Gastrocnemius medialis (tissue), 4 donors: Measurements from ENCODE around the gene GGACT. TPM values are rescaled to one million over a fixed set of nuclear protein-coding genes. Genes with fewer than 3 reads are reported as not detected.
A peak's percentile ranks its signal among the peaks of the same experiment; 100 is the strongest.
"Not testable (repeated sequence)": the region's sequence is repeated elsewhere in the genome, so short reads cannot be mapped to it uniquely, and the experiment has no call there.

Experiments used
- ATAC-seq, 2 donors: fragments of 150-250 bp; one replicate each; pipeline ENCODE4 v1.9.1; 2016
- DNase-seq, 2 donors: peaks; one replicate each; pipeline ENCODE4 v3.0.0-alpha.2; 2019
- H3K27ac ChIP-seq, 4 donors: fragments of 200-600 bp; sonication (generic); 1 replicate in 1 of 4; 2 replicates in 3 of 4; pipeline ENCODE4 v1.5.1; 2016 to 2018; ENCODE audit warnings: mild to moderate bottlenecking in 2 of 4, moderate library complexity in 1 of 4
- H3K27me3 ChIP-seq, 3 donors: fragments of 200-600 bp; sonication (generic) in 2 of 3; 1 replicate in 1 of 3; 2 replicates in 2 of 3; pipeline versions ENCODE4 v1.5.1 to v1.6.0; 2016 to 2019; ENCODE audit warnings: mild to moderate bottlenecking in 1 of 3, moderate library complexity in 1 of 3
- H3K36me3 ChIP-seq, 2 donors: fragments of 200-600 bp; sonication (generic) in 1 of 2; one replicate each; pipeline ENCODE4 v1.5.1; 2017 to 2018
- H3K4me1 ChIP-seq, 2 donors: fragments of 200-600 bp; sonication (generic) in 1 of 2; one replicate each; pipeline ENCODE4 v1.5.1; 2016 to 2017; ENCODE audit warnings: mild to moderate bottlenecking in 2 of 2
- H3K4me3 ChIP-seq, 4 donors: fragments of 200-600 bp; sonication (generic) in 3 of 4; 1 replicate in 1 of 4; 2 replicates in 3 of 4; pipeline ENCODE4 v1.5.1; 2016 to 2019; ENCODE audit warnings: mild to moderate bottlenecking in 2 of 4
- H3K9me3 ChIP-seq, 3 donors: fragments of 200-600 bp; sonication (generic) in 2 of 3; 1 replicate in 1 of 3; 2 replicates in 2 of 3; pipeline ENCODE4 v1.5.1; 2016 to 2019
- POLR2A ChIP-seq, 2 donors: fragments of 450-650 bp; IDR thresholded peaks; one replicate each; pipeline ENCODE4 v1.6.1; 2017; ENCODE audit warnings: antibody characterized with exemption in 2 of 2, mild to moderate bottlenecking in 2 of 2, moderate library complexity in 2 of 2
- in situ Hi-C, 4 donors: fragments of 200-750 bp; cut with MboI; loops; one replicate each; pipeline versions ENCODE4 v1.15.0 to v1.8.0; 2017; ENCODE audit warnings: low sequenced_read_pairs in 4 of 4
- intact Hi-C: fragments of 100-400 bp; cut with DNase I; formaldehyde crosslinking; loops from one replicate; pipeline ENCODE4 v1.15.1; 2023; ENCODE audit warnings: low total_unique reads
- total RNA-seq, 4 donors: library from RNA; depleted of rRNA; stranded (reverse); fragments of >200 nt; gene quantifications; one replicate each; pipeline versions ENCODE4 v1.1.0 to v1.2.3, GENCODE V29; 2016
- TF ChIP-seq, protein P1 (sequence below), 5 experiments: fragments of 450-650 bp in 3 of 5; fragments of 200-600 bp in 2 of 5; sonication (generic) in 2 of 5; IDR thresholded peaks in 4 of 5; conservative IDR thresholded peaks in 1 of 5; 1 replicate in 4 of 5; 2 replicates in 1 of 5; pipeline ENCODE4 v1.5.1; 2016 to 2019; ENCODE audit warnings: antibody characterized with exemption in 5 of 5, mild to moderate bottlenecking in 3 of 5, moderate library complexity in 3 of 5

GGACT gene
- total RNA-seq, 4 donors from 2014 or later, result 0.56 to 1.5 (median 0.83) TPM

- no peak for TF ChIP-seq POLR2A (IDR thresholded peaks at IDR 0.05)
- TF ChIP-seq, protein P1, sequence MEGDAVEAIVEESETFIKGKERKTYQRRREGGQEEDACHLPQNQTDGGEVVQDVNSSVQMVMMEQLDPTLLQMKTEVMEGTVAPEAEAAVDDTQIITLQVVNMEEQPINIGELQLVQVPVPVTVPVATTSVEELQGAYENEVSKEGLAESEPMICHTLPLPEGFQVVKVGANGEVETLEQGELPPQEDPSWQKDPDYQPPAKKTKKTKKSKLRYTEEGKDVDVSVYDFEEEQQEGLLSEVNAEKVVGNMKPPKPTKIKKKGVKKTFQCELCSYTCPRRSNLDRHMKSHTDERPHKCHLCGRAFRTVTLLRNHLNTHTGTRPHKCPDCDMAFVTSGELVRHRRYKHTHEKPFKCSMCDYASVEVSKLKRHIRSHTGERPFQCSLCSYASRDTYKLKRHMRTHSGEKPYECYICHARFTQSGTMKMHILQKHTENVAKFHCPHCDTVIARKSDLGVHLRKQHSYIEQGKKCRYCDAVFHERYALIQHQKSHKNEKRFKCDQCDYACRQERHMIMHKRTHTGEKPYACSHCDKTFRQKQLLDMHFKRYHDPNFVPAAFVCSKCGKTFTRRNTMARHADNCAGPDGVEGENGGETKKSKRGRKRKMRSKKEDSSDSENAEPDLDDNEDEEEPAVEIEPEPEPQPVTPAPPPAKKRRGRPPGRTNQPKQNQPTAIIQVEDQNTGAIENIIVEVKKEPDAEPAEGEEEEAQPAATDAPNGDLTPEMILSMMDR (IDR thresholded peaks at IDR 0.05 in 4 of 5, conservative IDR thresholded peaks at IDR 0.05 in 1 of 5), result no peak
- no peak overlapping the region for H3K27ac ChIP-seq
- H3K4me1 ChIP-seq, result no peaks in the 10 kb centered on the region
- ATAC-seq, result no peak
- no peaks in the 10 kb centered on the region for H3K36me3 ChIP-seq
- no peaks in the 10 kb centered on the region for H3K9me3 ChIP-seq
- in situ Hi-C loops (loop anchor here in 1 of 4 donors (25.0 kb wide), 1 partner anchor 532 kb away; no protein-coding TSS in a partner anchor), intact Hi-C loops (no loop called here)
- DNase-seq, result no peak
- no peaks in the 10 kb centered on the region for H3K27me3 ChIP-seq
- no peak overlapping the region for H3K4me3 ChIP-seq
Measured at GRCh38 chr13:100580045-100580444, 8.5 kb downstream of the GGACT start.

GRCh38 chr13:100577239-100577638 lies 11.3 kb downstream of the GGACT start:
- intact Hi-C loops, H3K9me3 ChIP-seq, H3K27me3 ChIP-seq, H3K36me3 ChIP-seq, H3K4me3 ChIP-seq, ATAC-seq, H3K27ac ChIP-seq, DNase-seq, H3K4me1 ChIP-seq: not testable (repeated sequence)
- in situ Hi-C loops, result loop anchor here in 1 of 4 donors (25.0 kb wide), 1 partner anchor 535 kb away; no protein-coding TSS in a partner anchor

DNA sequence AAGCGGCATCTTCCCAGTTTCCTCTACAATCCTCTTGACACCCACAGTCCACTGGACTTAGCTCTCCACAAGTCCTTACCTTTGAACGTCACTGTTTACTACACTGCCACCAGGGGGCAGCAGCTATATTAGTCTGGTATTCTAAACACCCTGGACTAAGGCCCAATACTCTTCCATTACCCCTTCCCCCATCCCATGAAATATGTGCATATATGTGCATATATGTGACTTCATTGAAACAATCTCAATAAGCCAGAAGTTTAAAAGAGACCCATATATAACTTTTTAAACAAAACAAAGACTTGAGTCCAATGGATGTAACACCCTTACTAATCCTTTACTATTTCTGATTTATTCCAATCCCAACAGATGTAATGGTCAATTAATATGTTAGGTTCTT lies 15.5 kb downstream of the GGACT start:
- Histone ChIP-seq H3K27me3 (no peaks in the 10 kb centered on the region), H3K4me1 (no peaks in the 10 kb centered on the region), H3K9me3 (no peaks in the 10 kb centered on the region), H3K27ac (no peak overlapping the region), H3K36me3 (no peaks in the 10 kb centered on the region), H3K4me3 (no peak overlapping the region)
- in situ Hi-C loops, result no loop called here
- DNase-seq (peak; percentile 18 to 52), ATAC-seq (peak; percentile 63 to 71)
- intact Hi-C loops, result no loop called here
- TF ChIP-seq POLR2A (IDR thresholded peaks at IDR 0.05), result no peak
- TF ChIP-seq, protein P1 (IDR thresholded peaks at IDR 0.05 in 4 of 5, conservative IDR thresholded peaks at IDR 0.05 in 1 of 5), result peak in 4 of 5 experiments; percentile 25 to 69 (median 58)

- in situ Hi-C loops, result no loop called here
- H3K27ac ChIP-seq, result no peak overlapping the region
Measured at GRCh38 chr13:100566543-100566942, 22.0 kb downstream of the GGACT start.

GRCh38 chr13:100565286-100565685 lies 23.3 kb downstream of the GGACT start:
- in situ Hi-C loops, result no loop called here
- TF ChIP-seq, protein P1 (IDR thresholded peaks at IDR 0.05 in 4 of 5, conservative IDR thresholded peaks at IDR 0.05 in 1 of 5), result no peak
- no peak for TF ChIP-seq POLR2A (IDR thresholded peaks at IDR 0.05)
- peaks cover 7 to 8% of the 10 kb centered on the region in 2 donors for H3K4me1 ChIP-seq
- H3K4me3 ChIP-seq, result no peak overlapping the region
- H3K9me3 ChIP-seq, result no peaks in the 10 kb centered on the region
- no peaks in the 10 kb centered on the region for H3K27me3 ChIP-seq
- ATAC-seq (no peak), DNase-seq (no peak)
- no peak overlapping the region for H3K27ac ChIP-seq
- no peaks in the 10 kb centered on the region for H3K36me3 ChIP-seq
- intact Hi-C loops, result no loop called here

More at GRCh38 chr13:100566543-100566942, 22.0 kb downstream of the GGACT start:
- Histone ChIP-seq H3K4me3 (no peak overlapping the region), H3K4me1 (no peaks in the 10 kb centered on the region), H3K36me3 (no peaks in the 10 kb centered on the region), H3K27me3 (no peaks in the 10 kb centered on the region), H3K9me3 (no peaks in the 10 kb centered on the region)
- DNase-seq (no peak), ATAC-seq (peak in 1 of 2 donors; percentile 39)
- TF ChIP-seq, protein P1 (IDR thresholded peaks at IDR 0.05 in 4 of 5, conservative IDR thresholded peaks at IDR 0.05 in 1 of 5), result no peak
- TF ChIP-seq POLR2A (IDR thresholded peaks at IDR 0.05), result no peak
- intact Hi-C loops, result no loop called here
